Endothelial cell of umbilical vein (primary cell): ENCODE data around the gene INPP4B. TPM values are rescaled to one million over a fixed set of nuclear protein-coding genes. Genes with fewer than 3 reads are reported as not detected.

Experiments used
- BruUV-seq: library from RNA; stranded (reverse); fragments of 400-500 nt; replicated peaks from 2 replicates; lab custom pipeline; 2021; lab: Mats Ljungman, UMichigan
- CTCF ChIA-PET: fragments of 300-600, 350-600 bp; sonication (Branson Sonifier 250); formaldehyde crosslinking; loops from one replicate; lab custom pipeline; 2021; ENCODE audit warnings: antibody characterized with exemption, inconsistent platforms; lab: Charles Lee
- POLR2A ChIA-PET: fragments of 300-600, 350-600 bp; sonication (Branson Sonifier 250); formaldehyde crosslinking; loops from one replicate; lab custom pipeline; 2021; ENCODE audit warnings: antibody characterized with exemption, inconsistent platforms; lab: Charles Lee
- DNase-seq: peaks from one replicate; pipeline ENCODE4 v3.0.0-alpha.2; 2011; ENCODE audit warnings: low read depth, low spot score
- FAIRE-seq: peaks from 2 replicates; lab custom pipeline; 2011; peaks lifted over from hg19 to GRCh38; lab: Jason Lieb, UNC
- H2AFZ ChIP-seq: 2 replicates; pipeline ENCODE4 v1.6.0; 2012; ENCODE audit warnings: low read depth, low read length, control low read depth, inconsistent platforms
- H3K27ac ChIP-seq: 2 replicates; pipeline ENCODE4 v1.5.1; 2011; ENCODE audit warnings: low read depth, mild to moderate bottlenecking, control low read depth, low read length, moderate library complexity; ENCODE audit not compliant: insufficient read depth
- H3K27me3 ChIP-seq, 2 experiments: 2 replicates each; pipeline versions ENCODE4 v1.6.0 to v1.6.1; 2011; ENCODE audit warnings: low read length in 2 of 2, mixed read lengths in 1 of 2; ENCODE audit not compliant: control insufficient read depth in 2 of 2, insufficient read depth in 2 of 2
- H3K36me3 ChIP-seq, 2 experiments: 2 replicates in 1 of 2; 3 replicates in 1 of 2; pipeline ENCODE4 v1.5.1; 2011; ENCODE audit warnings: low read length in 2 of 2, mild to moderate bottlenecking in 1 of 2, moderate library complexity in 1 of 2; ENCODE audit not compliant: control insufficient read depth in 2 of 2, insufficient read depth in 2 of 2; ENCODE audit errors: extremely low read depth in 1 of 2
- H3K4me1 ChIP-seq: 3 replicates; pipeline ENCODE4 v1.5.1; 2011; ENCODE audit warnings: mild to moderate bottlenecking, low read length; ENCODE audit not compliant: control insufficient read depth, insufficient read depth; ENCODE audit errors: extremely low read depth
- H3K4me2 ChIP-seq: 2 replicates; pipeline ENCODE4 v1.6.1; 2011; ENCODE audit warnings: low read length, control low read depth, mixed read lengths; ENCODE audit not compliant: insufficient read depth
- H3K4me3 ChIP-seq, 3 experiments: fragments of 200-600 bp in 1 of 3; sonication (generic), shearing (Covaris generic) in 1 of 3; replicated peaks in 1 of 3; 2 replicates each; pipeline ENCODE4 v1.5.1; 2011 to 2016; ENCODE audit warnings: control low read depth in 3 of 3, low read length in 3 of 3, mild to moderate bottlenecking in 2 of 3, inconsistent platforms in 1 of 3, low read depth in 1 of 3, moderate library complexity in 1 of 3; ENCODE audit not compliant: insufficient read depth in 1 of 3
- H3K79me2 ChIP-seq: 2 replicates; pipeline ENCODE4 v1.6.0; 2012; ENCODE audit warnings: low read length, inconsistent platforms; ENCODE audit not compliant: control insufficient read depth, insufficient read depth
- H3K9ac ChIP-seq: replicated peaks from 2 replicates; pipeline ENCODE3; 2011; ENCODE audit warnings: low read length, control low read depth; ENCODE audit not compliant: insufficient read depth; ENCODE audit errors: extremely low read depth
- H3K9me1 ChIP-seq: replicated peaks from 3 replicates; pipeline ENCODE4 v1.6.0; 2011; ENCODE audit warnings: mild to moderate bottlenecking, low read length; ENCODE audit not compliant: control insufficient read depth, insufficient read depth; ENCODE audit errors: extremely low read depth
- H3K9me3 ChIP-seq: replicated peaks from 2 replicates; pipeline ENCODE4 v1.5.1; 2012; ENCODE audit warnings: low read length, inconsistent platforms; ENCODE audit not compliant: control insufficient read depth, insufficient read depth
- H4K20me1 ChIP-seq: replicated peaks from 2 replicates; pipeline ENCODE3; 2011; ENCODE audit warnings: mild to moderate bottlenecking, low read length; ENCODE audit not compliant: control insufficient read depth, insufficient read depth; ENCODE audit errors: extremely low read depth
- EZH2 ChIP-seq: IDR thresholded peaks from 2 replicates; pipeline ENCODE4 v1.6.1; 2012; ENCODE audit warnings: borderline replicate concordance, low read depth, mild to moderate bottlenecking, moderate library complexity, low read length, inconsistent platforms; ENCODE audit not compliant: severe bottlenecking
- FOS ChIP-seq: IDR thresholded peaks from 2 replicates; pipeline ENCODE4 v1.6.1; 2011; ENCODE audit warnings: mild to moderate bottlenecking, low read length, moderate library complexity, borderline replicate concordance; ENCODE audit not compliant: insufficient read depth
- GATA2 ChIP-seq: IDR thresholded peaks from 2 replicates; pipeline ENCODE4 v1.7.0; 2011; ENCODE audit warnings: low read depth, mild to moderate bottlenecking, moderate library complexity, mixed read lengths, low read length; ENCODE audit not compliant: insufficient read length, insufficient read depth
- JUN ChIP-seq: IDR thresholded peaks from 2 replicates; pipeline ENCODE4 v1.6.1; 2011; ENCODE audit warnings: borderline replicate concordance, low read depth; ENCODE audit not compliant: insufficient read length, insufficient read depth
- MYC ChIP-seq: IDR thresholded peaks from one replicate; pipeline ENCODE4 v1.6.1; 2011; ENCODE audit warnings: mild to moderate bottlenecking, low read depth, low read length
- POLR2A ChIP-seq: IDR thresholded peaks from 2 replicates; pipeline ENCODE4 v1.6.1; 2012; ENCODE audit warnings: low read depth, mild to moderate bottlenecking, control low read depth, low read length
- POLR2AphosphoS5 ChIP-seq: IDR thresholded peaks from 2 replicates; pipeline ENCODE4 v1.6.1; 2012; ENCODE audit warnings: low read depth, mild to moderate bottlenecking, control low read depth, low read length, moderate library complexity; ENCODE audit not compliant: insufficient read depth
- dilution Hi-C: fragments of 300-500 bp; cut with MboI; formaldehyde crosslinking; loops from one replicate; pipeline ENCODE4 v1.15.0; 2019; ENCODE audit warnings: low sequenced_read_pairs; ENCODE audit not compliant: extremely low pct_ligation_motif_present
- intact Hi-C: fragments of 100-400 bp; cut with micrococcal nuclease; formaldehyde crosslinking; loops from one replicate; pipeline ENCODE4 v1.10.0; 2022
- polyA plus RNA-seq, 4 experiments: library from polyadenylated mRNA; depleted of rRNA in 3 of 4; stranded (reverse) in 3 of 4; unstranded in 1 of 4; fragments of >200 nt; gene quantifications; 2 replicates each; pipeline versions ENCODE4 v1.2.1 to v1.2.3, GENCODE V29; 2011 to 2012; ENCODE audit warnings: missing spikeins in 1 of 4
- total RNA-seq: library from RNA; stranded (reverse); gene quantifications from 2 replicates; pipeline ENCODE4 v1.2.3, GENCODE V29; 2021
- TF ChIP-seq, protein P1 (sequence below), 2 donors: IDR thresholded peaks; 1 replicate in 1 of 2; 2 replicates in 1 of 2; pipeline ENCODE4 v1.5.1; 2011; ENCODE audit warnings: low read length in 2 of 2, mild to moderate bottlenecking in 2 of 2, moderate library complexity in 2 of 2, control low read depth in 1 of 2, inconsistent platforms in 1 of 2, low read depth in 1 of 2; ENCODE audit not compliant: insufficient read depth in 1 of 2; ENCODE audit errors: extremely low read depth in 1 of 2
- TF ChIP-seq, protein P2 (sequence below): IDR thresholded peaks from 2 replicates; pipeline ENCODE4 v1.6.1; 2011; ENCODE audit not compliant: insufficient read depth, insufficient read length

The INPP4B gene
- total and polyA plus RNA-seq, 2 donors (not counting 3 experiments of a cell fraction or from before 2014, with no cell fraction given): 0.41 to 3.1 TPM

DNA sequence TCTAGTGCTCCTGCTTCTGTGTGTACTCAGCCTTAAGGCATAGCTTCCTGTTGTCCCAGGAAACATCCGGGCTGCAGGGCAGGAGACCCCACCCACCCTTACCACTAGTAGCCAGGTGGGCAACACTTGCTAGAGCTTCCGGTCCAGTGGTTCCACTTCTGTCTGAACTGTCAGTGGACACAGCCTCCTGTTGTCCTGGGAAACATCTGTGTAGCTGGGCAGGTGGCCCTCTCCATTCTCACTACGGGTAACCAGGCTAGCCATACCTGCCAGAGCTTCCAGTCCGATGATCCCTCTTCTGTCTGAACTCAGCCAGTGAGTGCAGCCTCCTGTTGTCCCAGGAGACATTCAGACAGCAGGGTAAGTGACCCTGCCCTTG, 372.2 kb downstream of the INPP4B start:
- Histone ChIP-seq H3K4me3 (no peak overlapping the region), H3K27me3 (no peaks in the 10 kb centered on the region), H3K9me1 (no peaks in the 10 kb centered on the region), H2AFZ (no peak overlapping the region), H4K20me1 (no peaks in the 10 kb centered on the region), H3K4me1 (no peaks in the 10 kb centered on the region), H3K4me2 (no peak overlapping the region), H3K36me3 (no peaks in the 10 kb centered on the region), H3K9ac (no peak overlapping the region), H3K27ac (no peak overlapping the region), H3K9me3 (no peaks in the 10 kb centered on the region), H3K79me2 (no peaks in the 10 kb centered on the region)
- POLR2A ChIA-PET: no interaction called here
- no TSS peak for BruUV-seq
- intact Hi-C loops: no loop called here
- dilution Hi-C loops: no loop called here
- DNase-seq (no peak), FAIRE-seq (no peak)
- TF ChIP-seq GATA2: no peak
- no peak for TF ChIP-seq JUN
- no peak for TF ChIP-seq POLR2A
- no peak for TF ChIP-seq POLR2AphosphoS5
- TF ChIP-seq FOS: no peak
- CTCF ChIA-PET: interaction anchor here (1.3 kb wide), 1 partner anchor 346 kb away, joined by 3 read pairs; no protein-coding TSS in a partner anchor

DNA sequence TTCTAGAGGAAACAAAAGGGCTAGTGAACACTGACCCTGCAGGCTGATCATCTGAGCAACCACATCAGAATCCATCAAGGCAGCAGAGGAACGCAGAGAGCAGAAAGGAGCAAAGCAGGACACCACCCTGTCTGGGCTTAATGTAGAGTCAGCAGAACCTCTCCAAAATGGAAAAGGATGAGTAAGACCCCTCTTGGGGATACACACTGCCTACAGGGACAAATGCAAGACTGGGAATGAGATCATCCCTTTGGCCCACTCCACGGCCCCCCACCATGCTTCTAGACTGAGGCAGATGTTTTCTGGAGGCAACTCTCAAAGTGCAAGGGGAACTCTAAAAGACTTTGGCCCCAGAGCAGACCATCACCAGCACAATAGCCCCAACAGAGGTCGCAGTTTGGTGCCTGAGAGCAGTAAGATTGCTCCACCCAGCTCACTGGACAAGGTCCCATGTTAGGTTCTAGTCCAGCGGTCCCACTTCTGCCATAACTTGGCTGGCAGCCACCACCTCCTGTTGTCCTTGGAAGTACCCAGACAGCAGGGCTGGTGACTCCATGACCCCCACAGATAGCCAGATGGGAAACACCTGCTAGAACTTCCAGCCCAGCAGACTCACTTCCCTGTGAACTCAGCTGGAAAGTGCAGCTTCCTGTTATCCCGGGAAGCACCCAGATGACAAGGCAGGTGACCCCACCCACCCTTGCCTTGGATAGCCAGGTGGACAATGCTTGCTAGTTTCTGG, 372.7 kb downstream of the INPP4B start:
- dilution Hi-C loops: no loop called here
- no peak for FAIRE-seq
- no peaks in the 10 kb centered on the region for H3K79me2 ChIP-seq
- peak; percentile 30 for DNase-seq
- TF ChIP-seq JUN (no peak), POLR2AphosphoS5 (no peak), POLR2A (no peak), GATA2 (no peak), MYC (no peak), EZH2 (no peak), FOS (no peak)
- TF ChIP-seq, protein P1, sequence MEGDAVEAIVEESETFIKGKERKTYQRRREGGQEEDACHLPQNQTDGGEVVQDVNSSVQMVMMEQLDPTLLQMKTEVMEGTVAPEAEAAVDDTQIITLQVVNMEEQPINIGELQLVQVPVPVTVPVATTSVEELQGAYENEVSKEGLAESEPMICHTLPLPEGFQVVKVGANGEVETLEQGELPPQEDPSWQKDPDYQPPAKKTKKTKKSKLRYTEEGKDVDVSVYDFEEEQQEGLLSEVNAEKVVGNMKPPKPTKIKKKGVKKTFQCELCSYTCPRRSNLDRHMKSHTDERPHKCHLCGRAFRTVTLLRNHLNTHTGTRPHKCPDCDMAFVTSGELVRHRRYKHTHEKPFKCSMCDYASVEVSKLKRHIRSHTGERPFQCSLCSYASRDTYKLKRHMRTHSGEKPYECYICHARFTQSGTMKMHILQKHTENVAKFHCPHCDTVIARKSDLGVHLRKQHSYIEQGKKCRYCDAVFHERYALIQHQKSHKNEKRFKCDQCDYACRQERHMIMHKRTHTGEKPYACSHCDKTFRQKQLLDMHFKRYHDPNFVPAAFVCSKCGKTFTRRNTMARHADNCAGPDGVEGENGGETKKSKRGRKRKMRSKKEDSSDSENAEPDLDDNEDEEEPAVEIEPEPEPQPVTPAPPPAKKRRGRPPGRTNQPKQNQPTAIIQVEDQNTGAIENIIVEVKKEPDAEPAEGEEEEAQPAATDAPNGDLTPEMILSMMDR (IDR thresholded peaks at IDR 0.05; ENCODE audit: extremely low read depth in 1 of 2, insufficient read depth in 1 of 2, low read depth in 1 of 2, low read length in 2 of 2): no peak
- TF ChIP-seq, protein P2, sequence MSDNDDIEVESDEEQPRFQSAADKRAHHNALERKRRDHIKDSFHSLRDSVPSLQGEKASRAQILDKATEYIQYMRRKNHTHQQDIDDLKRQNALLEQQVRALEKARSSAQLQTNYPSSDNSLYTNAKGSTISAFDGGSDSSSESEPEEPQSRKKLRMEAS: no peak
- H2AFZ ChIP-seq: no peak overlapping the region
- no peak overlapping the region for H3K9ac ChIP-seq
- H4K20me1 ChIP-seq: no peaks in the 10 kb centered on the region
- no peaks in the 10 kb centered on the region for H3K4me1 ChIP-seq
- CTCF ChIA-PET: interaction anchor here (1.3 kb wide), 1 partner anchor 345 kb away, joined by 3 read pairs; no protein-coding TSS in a partner anchor
- H3K9me3 ChIP-seq: no peaks in the 10 kb centered on the region
- no peak overlapping the region for H3K27ac ChIP-seq
- BruUV-seq: no TSS peak
- no peaks in the 10 kb centered on the region for H3K9me1 ChIP-seq
- POLR2A ChIA-PET: no interaction called here
- H3K27me3 ChIP-seq: no peaks in the 10 kb centered on the region
- intact Hi-C loops: no loop called here
- H3K4me2 ChIP-seq: no peak overlapping the region
- H3K4me3 ChIP-seq: no peak overlapping the region
- no peaks in the 10 kb centered on the region for H3K36me3 ChIP-seq
